ENCODE measurements around the gene ZBTB20.

DNA sequence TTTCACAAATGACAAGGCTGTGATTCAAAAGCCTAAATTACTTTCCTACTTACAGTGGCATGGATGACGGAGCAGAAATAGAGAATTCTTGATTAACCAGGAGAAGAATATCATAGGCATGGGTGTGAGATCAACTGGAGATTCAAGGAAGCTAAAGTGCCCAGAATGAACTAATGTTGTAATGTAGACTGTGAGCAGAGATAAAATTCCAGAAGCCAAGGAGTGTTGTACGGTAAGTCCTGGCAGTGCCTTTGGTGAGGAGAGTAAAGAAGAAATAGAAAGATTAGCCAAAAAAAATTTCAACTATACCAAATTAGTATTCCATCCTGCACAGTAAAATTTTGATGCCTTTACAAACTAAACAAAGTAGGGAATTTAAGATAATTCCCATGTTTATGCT lies 75.9 kb downstream of the ZBTB20 start:
- TF ChIP-seq, protein P1, sequence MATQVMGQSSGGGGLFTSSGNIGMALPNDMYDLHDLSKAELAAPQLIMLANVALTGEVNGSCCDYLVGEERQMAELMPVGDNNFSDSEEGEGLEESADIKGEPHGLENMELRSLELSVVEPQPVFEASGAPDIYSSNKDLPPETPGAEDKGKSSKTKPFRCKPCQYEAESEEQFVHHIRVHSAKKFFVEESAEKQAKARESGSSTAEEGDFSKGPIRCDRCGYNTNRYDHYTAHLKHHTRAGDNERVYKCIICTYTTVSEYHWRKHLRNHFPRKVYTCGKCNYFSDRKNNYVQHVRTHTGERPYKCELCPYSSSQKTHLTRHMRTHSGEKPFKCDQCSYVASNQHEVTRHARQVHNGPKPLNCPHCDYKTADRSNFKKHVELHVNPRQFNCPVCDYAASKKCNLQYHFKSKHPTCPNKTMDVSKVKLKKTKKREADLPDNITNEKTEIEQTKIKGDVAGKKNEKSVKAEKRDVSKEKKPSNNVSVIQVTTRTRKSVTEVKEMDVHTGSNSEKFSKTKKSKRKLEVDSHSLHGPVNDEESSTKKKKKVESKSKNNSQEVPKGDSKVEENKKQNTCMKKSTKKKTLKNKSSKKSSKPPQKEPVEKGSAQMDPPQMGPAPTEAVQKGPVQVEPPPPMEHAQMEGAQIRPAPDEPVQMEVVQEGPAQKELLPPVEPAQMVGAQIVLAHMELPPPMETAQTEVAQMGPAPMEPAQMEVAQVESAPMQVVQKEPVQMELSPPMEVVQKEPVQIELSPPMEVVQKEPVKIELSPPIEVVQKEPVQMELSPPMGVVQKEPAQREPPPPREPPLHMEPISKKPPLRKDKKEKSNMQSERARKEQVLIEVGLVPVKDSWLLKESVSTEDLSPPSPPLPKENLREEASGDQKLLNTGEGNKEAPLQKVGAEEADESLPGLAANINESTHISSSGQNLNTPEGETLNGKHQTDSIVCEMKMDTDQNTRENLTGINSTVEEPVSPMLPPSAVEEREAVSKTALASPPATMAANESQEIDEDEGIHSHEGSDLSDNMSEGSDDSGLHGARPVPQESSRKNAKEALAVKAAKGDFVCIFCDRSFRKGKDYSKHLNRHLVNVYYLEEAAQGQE (IDR thresholded peaks at IDR 0.05; ENCODE audit: insufficient read depth in 1 of 2, low read depth in 2 of 2, low read length in 2 of 2), result no peak
- no peak for TF ChIP-seq SIN3A (IDR thresholded peaks at IDR 0.05; ENCODE audit: borderline replicate concordance, insufficient read depth, low read length)
- TF ChIP-seq FOXP2 (optimal IDR thresholded peaks at IDR 0.05; ENCODE audit: borderline replicate concordance, extremely low read depth, extremely low read length, insufficient read depth), result no peak
- TF ChIP-seq TAF1 (IDR thresholded peaks at IDR 0.05; ENCODE audit: borderline replicate concordance, insufficient read depth, low read length), result no peak
- no peak for TF ChIP-seq POLR2AphosphoS5 (IDR thresholded peaks at IDR 0.05; ENCODE audit: low read depth, low read length)
